ENCODE measurements around the gene C19orf25. TPM values are rescaled to one million over a fixed set of nuclear protein-coding genes. Genes with fewer than 3 reads are reported as not detected.

The C19orf25 gene
- total and polyA plus RNA-seq, 9 of the 15 experiments (the other 6 are each of a cell fraction or from before 2014, with no cell fraction given): 0.79 to 96.0 (median 36.1) TPM

DNA sequence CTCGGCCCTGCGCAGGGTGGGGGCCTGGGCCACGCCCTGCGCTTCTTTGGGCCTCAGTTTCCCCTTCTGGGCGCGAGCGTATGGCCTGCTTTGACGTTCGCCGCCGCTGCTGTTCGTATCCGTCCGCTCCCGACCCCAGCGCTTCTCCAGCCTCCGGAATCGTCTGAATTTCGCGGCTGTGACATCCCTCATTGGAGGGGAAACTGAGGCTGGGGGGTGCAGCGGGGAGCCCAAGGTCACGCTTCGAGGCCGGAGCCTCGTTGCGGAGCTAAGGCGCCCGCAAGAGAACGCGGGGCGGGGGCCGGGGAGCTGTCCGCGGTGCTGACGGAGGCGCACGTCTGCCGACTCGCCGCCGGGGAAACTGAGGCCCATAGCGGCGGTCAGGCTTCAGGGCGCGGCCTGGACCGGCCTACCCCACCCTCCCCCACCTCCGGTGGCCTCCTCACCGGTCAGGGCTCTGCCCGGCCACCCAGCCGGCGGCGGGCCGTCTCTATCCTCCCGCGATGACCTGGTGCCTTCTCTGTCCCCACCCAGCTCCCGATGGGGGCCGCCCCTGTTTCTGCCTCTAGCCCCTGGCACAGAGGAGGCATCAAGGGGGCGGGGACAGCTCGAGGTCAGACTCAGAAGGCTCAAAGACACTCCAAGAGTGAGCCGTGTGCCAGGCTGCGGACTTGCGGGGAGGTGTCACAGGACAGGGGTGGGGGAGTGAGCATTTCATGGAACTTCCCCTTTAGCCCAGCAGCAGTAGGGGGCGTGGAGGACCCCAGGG is 32.1 kb downstream of the C19orf25 start:
- Histone ChIP-seq H3K4me2 (ENCODE audit: insufficient read depth, low read length) (0 out of 2 replicates have a peak overlapping the region, but pooled peaks have one; percentile 13), H3K27ac (ENCODE audit: extremely low read depth, low read depth, low read length) (no peak overlapping the region), H3K9ac (ENCODE audit: insufficient read depth in 1 of 2, low read depth in 2 of 2, low read length in 2 of 2) (no peak overlapping the region), H3K9me1 (ENCODE audit: control insufficient read depth, insufficient read depth, low read length) (no peaks in the 10 kb centered on the region), H3K4me1 (replicated peaks in 1 of 2; ENCODE audit: control insufficient read depth in 2 of 2, insufficient read depth in 2 of 2, low read length in 2 of 2) (peaks cover 21 to 74% of the 10 kb centered on the region in 2 experiments), H3K36me3 (ENCODE audit: control insufficient read depth, insufficient read depth, low read length) (peaks cover 10% of the 10 kb centered on the region; the same call in 1 of the 3 replicates), H3K4me3 (no peak overlapping the region), H3K9me3 (replicated peaks; ENCODE audit: control insufficient read depth, insufficient read depth, low read depth, low read length) (no peaks in the 10 kb centered on the region), H3K27me3 (ENCODE audit: control insufficient read depth in 2 of 2, insufficient read depth in 2 of 2, low read length in 2 of 2) (peaks cover 0 to 12% of the 10 kb centered on the region in 2 experiments; a peak in 1 of 5 replicates), H3K79me2 (ENCODE audit: control insufficient read depth, insufficient read depth, low read length) (peaks cover 5% of the 10 kb centered on the region; the same call in 2 of the 3 replicates), H2AFZ (ENCODE audit: low read depth, low read length) (no peak overlapping the region), H4K20me1 (replicated peaks; ENCODE audit: control insufficient read depth, insufficient read depth, low read length) (peaks cover 17% of the 10 kb centered on the region; the same call in 1 of the 2 replicates)
- ChIA-PET CTCF (ENCODE audit: low intra/inter-chr PET ratio) (no interaction called here), POLR2A (interaction anchor here (0.8 kb wide), 2 partner anchors 9 to 207 kb away, joined by 3 to 6 read pairs; no protein-coding TSS in a partner anchor)
- ATAC-seq: no peak
- in situ Hi-C loops (cut with MboI) (no loop called here), intact Hi-C loops (cut with micrococcal nuclease) (loop anchor here (10.0 kb wide), 1 partner anchor 172 kb away; the partner anchor contains the start of gene FAM174C)
- BruUV-seq (replicated peaks): no TSS peak
- 5% methylated on average over 30 of the region's 63 CpGs for WGBS (ENCODE audit: insufficient coverage, low coverage, missing lambda C conversion rate)
- peak in 2 of 4 experiments; percentile 48 to 57 for DNase-seq (ENCODE audit: extremely low read depth in 1 of 4, low spot score in 3 of 4)
- FAIRE-seq: no peak
- TF ChIP-seq YY1 (IDR thresholded peaks at IDR 0.05; ENCODE audit: borderline replicate concordance in 1 of 3, control insufficient read depth in 1 of 3, extremely low read depth in 1 of 3, insufficient read depth in 3 of 3, insufficient read length in 1 of 3, insufficient replicate concordance in 2 of 3, low read depth in 1 of 3, low read length in 2 of 3) (no peak), GABPB1 (CRISPR knock-in tag; IDR thresholded peaks at IDR 0.05) (peak; percentile 61), CCAR2 (IDR thresholded peaks at IDR 0.05; ENCODE audit: low read depth, low read length) (no peak), MYBL2 (IDR thresholded peaks at IDR 0.05; ENCODE audit: low read depth) (no peak), MYBL2 (CRISPR knock-in tag; IDR thresholded peaks at IDR 0.05; ENCODE audit: borderline replicate concordance) (no peak), CHCHD3 (CRISPR knock-in tag; IDR thresholded peaks at IDR 0.05) (no peak), NONO (IDR thresholded peaks at IDR 0.05; ENCODE audit: low read depth in 2 of 2, low read length in 1 of 2) (no peak), DIDO1 (tag; IDR thresholded peaks at IDR 0.05; ENCODE audit: low read depth) (no peak), RBM34 (IDR thresholded peaks at IDR 0.05; ENCODE audit: borderline replicate concordance, insufficient read depth, low read length) (no peak), PHF8 (IDR thresholded peaks at IDR 0.05; ENCODE audit: borderline replicate concordance, low read length) (no peak), ATF1 (CRISPR knock-in tag; IDR thresholded peaks at IDR 0.05) (no peak), ATF1 (tag; IDR thresholded peaks at IDR 0.05) (no peak; the same call in 1 of the 2 replicates)
- TF ChIP-seq, protein P1, sequence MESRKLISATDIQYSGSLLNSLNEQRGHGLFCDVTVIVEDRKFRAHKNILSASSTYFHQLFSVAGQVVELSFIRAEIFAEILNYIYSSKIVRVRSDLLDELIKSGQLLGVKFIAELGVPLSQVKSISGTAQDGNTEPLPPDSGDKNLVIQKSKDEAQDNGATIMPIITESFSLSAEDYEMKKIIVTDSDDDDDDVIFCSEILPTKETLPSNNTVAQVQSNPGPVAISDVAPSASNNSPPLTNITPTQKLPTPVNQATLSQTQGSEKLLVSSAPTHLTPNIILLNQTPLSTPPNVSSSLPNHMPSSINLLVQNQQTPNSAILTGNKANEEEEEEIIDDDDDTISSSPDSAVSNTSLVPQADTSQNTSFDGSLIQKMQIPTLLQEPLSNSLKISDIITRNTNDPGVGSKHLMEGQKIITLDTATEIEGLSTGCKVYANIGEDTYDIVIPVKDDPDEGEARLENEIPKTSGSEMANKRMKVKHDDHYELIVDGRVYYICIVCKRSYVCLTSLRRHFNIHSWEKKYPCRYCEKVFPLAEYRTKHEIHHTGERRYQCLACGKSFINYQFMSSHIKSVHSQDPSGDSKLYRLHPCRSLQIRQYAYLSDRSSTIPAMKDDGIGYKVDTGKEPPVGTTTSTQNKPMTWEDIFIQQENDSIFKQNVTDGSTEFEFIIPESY (CRISPR knock-in tag; IDR thresholded peaks at IDR 0.05): peak; percentile 31; the same call in 1 of the 2 replicates
- TF ChIP-seq, protein P2, sequence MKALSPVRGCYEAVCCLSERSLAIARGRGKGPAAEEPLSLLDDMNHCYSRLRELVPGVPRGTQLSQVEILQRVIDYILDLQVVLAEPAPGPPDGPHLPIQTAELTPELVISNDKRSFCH (CRISPR knock-in tag; IDR thresholded peaks at IDR 0.05): no peak
- TF ChIP-seq, protein P2 (tag; IDR thresholded peaks at IDR 0.05): peak; percentile 38; the same call in 1 of the 2 replicates
- TF ChIP-seq, protein P3, sequence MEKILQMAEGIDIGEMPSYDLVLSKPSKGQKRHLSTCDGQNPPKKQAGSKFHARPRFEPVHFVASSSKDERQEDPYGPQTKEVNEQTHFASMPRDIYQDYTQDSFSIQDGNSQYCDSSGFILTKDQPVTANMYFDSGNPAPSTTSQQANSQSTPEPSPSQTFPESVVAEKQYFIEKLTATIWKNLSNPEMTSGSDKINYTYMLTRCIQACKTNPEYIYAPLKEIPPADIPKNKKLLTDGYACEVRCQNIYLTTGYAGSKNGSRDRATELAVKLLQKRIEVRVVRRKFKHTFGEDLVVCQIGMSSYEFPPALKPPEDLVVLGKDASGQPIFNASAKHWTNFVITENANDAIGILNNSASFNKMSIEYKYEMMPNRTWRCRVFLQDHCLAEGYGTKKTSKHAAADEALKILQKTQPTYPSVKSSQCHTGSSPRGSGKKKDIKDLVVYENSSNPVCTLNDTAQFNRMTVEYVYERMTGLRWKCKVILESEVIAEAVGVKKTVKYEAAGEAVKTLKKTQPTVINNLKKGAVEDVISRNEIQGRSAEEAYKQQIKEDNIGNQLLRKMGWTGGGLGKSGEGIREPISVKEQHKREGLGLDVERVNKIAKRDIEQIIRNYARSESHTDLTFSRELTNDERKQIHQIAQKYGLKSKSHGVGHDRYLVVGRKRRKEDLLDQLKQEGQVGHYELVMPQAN (IDR thresholded peaks at IDR 0.05; ENCODE audit: borderline replicate concordance): 0 out of 2 replicates have a peak, but pooled peaks have one; percentile 31

Data from K562 (cell line).